ENCODE data around the gene APOBEC3F.
A peak's percentile ranks its signal among the peaks of the same experiment; 100 is the strongest.
"Not testable (repeated sequence)": the region's sequence is repeated elsewhere in the genome, so short reads cannot be mapped to it uniquely, and the experiment has no call there.

The APOBEC3F gene

DNA sequence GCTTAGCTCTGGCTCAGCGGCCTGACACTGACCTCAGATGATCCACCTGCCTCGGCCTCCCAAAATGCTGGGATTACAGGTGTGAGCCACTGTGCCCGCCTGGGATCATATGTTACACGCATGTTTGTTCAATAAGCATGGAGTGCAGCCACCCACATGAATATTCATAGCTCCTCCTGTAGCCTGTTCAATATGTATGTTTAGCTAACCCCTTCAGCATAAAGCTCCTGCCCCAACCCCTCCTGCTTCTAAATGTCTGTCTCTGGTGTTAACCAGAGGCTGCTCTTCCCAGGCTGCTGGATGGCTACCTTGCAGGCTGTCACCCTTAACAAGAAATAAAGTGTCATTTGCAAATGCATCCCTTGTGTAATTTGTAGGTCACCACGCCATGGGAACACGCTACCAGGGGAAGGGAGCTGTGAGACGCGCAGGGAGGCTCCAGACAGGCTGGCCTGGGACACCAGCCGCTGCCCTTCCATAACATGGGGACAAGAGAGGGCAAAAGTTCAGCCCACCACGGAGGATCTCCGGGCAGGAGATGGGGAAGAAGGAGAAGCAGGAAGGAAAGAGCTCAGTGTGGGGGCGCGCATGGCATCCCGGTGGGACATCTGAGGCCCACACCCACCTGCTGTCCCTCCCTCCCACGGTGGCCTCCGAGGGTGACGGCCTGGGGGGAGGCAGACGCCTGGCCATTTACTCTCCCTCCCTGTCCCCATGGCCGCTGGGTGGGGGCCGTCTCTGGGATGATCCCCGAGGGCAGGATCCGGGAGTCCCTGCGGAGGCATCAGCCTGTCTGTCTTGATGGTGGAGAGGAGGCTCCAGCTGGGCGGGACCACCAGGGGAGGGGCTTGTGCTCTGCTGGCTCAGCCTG, 35.7 kb downstream of the APOBEC3F start:
- not testable (repeated sequence) for DNase-seq

DNA sequence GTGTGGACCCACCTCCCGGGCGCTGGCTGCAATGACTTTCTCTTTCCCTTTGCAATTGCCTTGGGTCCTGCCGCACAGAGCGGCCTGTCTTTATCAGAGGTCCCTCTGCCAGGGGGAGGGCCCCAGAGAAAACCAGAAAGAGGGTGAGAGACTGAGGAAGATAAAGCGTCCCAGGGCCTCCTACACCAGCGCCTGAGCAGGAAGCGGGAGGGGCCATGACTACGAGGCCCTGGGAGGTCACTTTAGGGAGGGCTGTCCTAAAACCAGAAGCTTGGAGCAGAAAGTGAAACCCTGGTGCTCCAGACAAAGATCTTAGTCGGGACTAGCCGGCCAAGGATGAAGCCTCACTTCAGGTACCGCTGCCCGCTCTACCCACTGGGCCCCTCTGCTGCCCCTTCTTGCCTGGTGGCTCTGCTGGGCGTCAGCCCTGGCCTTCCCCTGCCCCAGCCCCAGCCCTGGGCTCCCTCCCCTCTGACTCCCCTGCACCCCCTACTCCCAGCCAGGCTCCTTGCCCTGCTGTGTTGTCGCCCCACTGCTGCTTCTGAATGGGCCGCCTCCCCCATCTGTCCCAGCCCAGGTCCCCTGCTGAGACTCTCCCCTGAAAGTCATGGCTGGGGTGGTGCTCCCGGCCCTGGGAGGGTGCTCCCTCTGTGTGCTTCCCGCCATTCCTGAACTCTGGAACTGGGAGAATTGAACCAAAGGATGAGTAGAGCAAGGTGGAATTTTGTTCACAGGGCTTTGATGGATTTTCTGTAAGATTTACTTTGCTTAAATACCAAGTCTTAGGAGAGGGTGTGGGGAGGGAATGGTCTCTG, 36.6 kb downstream of the APOBEC3F start, which contains the start of gene APOBEC3G:
Gene APOBEC3G (plus strand): TSS at position 250 of the 815 bp plus-strand sequence. CDS start 87 bp downstream, at position 337.
- DNase-seq, result peak; percentile 65

DNA sequence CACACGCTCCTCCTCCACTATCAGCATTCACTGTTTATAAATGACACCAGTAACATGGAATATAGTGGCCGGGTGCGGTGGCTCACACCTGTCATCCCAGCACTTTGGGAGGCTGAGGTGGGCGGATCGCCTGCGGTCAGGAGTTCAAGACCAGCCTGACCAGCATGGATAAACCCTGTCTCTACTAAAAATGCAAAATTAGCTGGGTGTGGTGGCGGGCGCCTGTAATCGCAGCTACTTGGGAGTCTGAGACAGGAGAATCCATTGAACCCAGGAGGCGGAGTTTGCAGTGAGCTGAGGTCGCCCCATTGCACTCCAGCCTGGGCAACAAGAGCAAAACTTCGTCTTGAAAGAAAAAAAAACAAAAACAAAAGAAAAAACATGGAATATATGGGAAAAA, 37.2 kb downstream of the APOBEC3F start:
- not testable (repeated sequence) for DNase-seq

DNA sequence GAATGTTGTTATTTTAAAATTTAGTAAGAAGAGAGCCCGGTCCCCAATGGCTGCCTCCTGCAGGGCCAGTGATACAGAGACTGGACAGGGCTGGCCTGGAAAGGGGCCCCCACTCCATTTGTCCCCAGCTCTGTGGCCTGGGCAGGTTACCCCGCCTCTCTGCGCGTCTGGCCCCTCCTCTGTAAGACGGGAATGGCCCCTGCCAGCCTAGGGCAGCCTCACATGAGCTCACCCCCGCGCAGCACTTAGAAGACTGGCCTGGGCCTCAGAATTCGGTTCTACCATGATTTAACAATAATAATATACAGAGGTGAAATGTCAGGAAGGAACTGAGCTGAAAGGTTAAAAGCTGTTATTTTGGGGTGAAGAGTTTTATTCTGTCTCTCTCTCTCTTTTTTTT, 37.7 kb downstream of the APOBEC3F start:
- DNase-seq, result no peak

DNA sequence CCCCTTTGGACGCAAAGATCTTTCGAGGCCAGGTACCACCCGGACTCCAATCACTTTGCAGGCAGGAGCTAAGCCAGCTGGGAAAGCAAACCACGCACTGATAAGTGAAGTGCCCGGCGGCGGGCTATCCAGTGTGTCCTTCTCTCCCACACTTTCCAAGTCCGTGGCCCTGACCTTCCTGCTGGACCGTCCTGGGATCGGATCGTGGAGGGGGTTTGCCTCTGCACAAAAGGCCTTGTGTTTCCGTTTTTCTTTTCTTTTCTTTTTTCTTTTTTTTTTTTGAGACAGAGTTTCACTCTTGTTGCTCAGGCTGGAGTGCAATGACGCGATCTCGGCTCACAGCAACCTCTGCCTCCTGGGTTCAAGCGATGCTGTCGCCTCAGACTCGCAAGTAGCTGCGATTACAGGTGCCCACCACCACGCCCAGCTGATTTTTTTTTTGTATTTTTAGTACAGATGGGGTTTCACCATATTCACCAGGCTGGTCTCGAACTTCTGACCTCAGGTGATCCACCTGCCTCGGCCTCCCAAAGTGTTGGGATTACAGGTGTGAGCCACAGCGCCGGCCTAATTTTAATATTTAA, 38.5 kb downstream of the APOBEC3F start:
- not testable (repeated sequence) for DNase-seq

DNA sequence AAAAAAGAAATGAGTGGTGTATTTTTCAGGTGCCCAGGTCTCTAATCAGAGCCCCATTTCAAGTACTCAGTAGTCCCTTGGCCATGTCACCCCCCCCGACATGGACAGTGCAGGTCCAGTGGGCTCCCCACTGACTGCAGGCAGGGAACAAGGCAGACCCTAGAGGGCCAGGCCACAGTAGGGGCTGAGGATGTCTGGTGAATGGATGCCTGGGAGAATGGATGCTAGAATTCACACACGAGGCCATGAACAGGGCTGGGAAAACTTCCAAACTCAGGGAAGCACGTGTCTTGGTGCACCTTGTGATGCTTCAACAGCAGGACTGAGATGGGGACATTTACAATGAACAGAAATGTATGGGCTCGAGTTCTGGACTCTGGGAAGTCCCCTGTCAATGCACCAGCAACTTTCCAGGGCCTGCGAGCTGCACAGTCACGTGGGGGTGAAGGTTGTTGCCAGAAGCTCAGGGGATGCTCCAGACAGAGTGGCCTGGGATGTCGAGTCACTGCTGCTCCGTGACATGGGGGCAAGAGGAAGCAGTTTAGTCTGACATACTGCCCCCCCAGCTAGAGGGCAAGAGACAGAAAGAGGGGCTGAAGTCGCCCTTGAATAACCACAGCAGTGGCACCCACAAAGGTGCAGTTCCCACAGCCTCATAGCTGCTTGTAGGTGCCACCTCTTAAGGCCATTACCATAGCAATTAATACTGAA, 39.5 kb downstream of the APOBEC3F start:
- DNase-seq, result no peak

DNA sequence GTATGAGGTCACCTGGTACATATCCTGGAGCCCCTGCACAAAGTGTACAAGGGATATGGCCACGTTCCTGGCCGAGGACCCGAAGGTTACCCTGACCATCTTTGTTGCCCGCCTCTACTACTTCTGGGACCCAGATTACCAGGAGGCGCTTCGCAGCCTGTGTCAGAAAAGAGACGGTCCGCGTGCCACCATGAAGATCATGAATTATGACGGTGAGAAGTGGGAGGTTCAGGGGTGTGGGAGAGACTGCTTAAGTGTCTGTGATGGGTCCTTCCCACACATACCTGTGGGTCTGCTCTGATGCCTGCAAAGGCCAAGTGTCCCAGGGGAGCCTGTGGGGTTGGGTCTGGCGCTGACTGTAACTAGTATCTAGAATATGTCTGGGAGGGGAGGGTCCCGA, 40.4 kb downstream of the APOBEC3F start:
- no peak for DNase-seq

DNA sequence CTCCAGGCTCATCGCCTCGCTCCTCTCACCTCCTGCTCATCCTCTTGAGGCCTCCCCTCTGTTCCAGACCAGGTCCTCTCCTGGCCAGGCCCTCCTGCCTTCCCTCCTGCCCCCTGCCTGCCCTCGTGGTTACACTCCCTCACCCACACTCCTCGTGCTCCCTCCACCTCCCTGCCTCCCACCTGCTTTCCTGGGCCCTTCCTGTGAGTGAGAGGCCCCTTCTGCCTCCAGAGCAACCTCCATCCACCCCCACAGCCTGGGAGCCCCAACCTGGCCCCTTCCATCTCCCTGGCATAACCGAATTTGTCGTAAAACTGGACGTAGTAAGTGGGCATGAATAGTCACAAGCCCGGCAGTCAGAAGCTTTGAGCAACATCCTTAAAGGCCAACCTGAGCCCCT, 40.9 kb downstream of the APOBEC3F start:
- no peak for DNase-seq

DNA sequence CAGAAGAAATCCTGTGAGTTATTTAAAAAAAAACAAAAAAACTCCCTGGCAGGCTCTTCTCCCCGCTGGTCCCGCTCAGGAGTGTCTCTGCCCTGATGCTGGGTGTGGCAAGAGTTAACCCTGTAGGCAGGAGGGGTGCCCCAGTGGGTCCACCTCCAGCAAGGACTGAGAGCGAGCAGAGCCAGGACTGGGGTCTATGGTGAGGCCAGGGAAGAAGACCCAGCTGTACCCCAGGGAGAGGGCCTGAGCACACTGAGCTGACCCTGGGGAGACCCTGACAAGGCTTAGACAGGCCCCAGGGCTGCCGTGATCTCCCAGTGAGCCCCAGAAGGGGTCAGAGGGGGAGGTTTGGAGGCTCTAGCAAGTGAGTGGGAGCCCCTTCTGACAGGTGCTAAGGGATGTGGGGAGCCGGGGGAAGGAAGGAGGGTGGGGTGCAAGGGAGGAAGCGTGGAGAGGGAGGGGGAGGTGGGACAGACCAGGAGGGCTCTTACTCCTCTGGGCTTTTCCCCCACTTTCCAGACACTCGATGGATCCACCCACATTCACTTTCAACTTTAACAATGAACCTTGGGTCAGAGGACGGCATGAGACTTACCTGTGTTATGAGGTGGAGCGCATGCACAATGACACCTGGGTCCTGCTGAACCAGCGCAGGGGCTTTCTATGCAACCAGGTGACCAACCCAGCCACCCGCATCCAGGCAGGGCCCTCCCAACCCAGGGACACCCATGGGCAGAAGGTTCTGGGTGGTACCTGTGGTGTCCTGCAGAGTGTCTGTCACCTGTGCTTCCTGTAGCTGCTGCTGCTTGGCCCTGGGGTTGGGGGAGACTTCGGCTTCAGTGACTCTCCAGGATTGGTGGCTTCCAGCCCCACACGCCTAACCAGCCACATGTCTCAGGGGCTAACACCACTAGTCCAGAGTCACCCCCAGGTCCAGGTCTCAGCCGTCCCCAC, 42.8 kb downstream of the APOBEC3F start:
- DNase-seq, result no peak

DNA sequence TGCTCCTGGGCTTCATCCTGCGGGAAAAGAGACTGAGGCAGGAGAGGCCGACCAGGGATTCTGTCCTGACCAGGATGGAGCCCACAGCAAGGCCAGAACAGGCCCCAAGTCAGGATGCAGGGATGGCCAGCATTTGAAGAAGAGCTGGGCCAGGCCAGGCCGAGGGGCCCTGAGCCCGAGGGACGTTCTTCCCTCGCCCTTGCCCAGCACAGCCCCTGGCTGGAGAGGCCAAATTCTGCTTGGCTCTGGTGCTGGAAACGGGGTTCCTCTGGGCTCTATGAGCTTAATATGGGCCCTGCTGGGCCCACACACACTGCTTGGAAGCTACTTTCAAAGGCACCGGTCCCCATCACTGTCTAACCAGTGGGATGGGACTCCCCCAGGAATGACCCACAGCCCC, 44.0 kb downstream of the APOBEC3F start:
- DNase-seq, result no peak

DNA sequence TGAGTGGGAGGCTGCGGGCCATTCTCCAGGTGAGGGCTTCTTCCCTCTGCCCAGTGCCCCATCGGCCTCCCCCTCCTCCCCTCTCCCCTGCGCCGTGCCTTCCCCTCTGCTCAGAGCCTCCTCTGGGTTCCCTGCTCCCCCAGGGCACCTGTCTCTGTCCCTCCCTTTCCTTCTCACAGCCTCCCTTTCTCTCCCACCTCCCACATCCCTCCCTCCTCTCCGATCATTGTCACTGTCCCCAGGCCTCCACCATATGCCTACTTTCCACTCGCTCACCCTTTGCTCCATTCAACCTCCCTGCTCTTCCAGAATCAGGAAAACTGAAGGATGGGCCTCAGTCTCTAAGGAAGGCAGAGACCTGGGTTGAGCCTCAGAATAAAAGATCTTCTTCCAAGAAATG, 46.4 kb downstream of the APOBEC3F start:
- no peak for DNase-seq

DNA sequence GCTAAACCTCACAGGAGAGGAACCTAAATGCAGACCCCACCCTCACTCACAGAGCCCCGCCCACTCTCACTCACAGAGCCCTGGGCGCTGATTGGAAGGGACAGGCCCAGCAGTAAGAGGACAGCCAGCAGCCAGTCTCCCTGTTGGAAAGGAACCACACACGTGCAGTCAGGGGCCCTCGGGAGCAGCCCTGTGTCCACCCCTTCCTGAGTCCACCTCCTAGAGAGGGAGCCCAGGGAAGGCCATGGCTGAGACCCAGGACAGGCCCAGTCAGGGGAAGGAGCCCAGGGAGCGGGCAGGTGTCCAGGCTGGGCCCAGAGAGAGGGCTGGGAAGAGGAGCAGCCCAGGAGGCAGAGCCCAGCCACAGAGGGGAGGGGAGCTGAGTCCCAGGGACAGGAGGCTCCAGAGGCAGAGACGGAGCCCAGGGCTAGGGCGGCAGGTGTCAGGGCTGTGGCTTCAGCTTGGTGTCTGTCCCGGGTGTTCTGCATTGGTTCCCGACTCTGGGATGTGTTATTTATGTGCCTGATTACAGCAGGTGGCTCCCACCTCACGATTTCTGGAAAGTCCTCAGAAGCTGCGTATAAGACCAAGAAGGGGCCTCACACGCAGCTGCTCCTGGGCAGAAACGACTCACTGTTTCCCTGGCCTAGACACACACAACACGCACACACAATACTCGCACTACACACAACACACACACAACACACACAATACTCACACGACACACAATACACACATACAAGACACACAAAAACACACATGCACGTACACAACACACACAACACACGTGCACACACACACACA, 47.4 kb downstream of the APOBEC3F start:
- no peak for DNase-seq

DNA sequence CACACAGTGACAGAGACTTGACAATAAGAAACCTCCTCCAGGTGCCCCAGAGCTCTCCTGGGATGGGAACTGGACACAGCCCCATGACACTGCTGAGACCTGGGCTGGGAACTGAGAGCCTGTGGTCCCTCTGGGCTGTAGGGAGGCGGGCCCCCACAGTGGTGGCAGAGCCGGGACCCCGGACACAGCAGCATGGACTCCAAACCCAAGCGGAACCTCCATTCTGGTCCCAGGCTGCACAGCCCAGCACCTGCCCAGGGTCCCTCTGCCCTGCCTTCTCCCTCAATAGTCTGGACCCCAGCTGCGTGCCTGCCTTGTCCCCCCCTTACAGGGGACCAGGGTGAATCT, 48.0 kb downstream of the APOBEC3F start:
- DNase-seq, result no peak

DNA sequence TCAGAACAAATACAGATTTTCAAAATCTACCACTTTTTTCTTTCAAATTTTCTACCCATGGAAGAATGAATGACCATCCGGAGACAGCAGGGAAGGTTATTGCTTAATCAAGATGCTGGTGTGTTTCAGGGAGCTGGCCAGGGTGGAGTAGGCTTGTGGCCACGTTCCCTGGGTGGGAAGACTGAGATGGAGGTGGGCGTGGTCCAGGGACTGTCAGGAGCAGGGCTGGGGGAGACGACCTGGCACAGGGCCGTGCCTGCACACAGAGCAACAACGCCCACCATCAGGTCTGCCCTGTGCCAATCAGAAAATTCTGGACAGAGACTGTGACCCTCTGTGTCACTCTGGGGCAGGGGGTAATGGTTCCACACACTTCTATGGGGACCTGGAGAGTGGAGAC, 49.3 kb downstream of the APOBEC3F start:
- no peak for DNase-seq

DNA sequence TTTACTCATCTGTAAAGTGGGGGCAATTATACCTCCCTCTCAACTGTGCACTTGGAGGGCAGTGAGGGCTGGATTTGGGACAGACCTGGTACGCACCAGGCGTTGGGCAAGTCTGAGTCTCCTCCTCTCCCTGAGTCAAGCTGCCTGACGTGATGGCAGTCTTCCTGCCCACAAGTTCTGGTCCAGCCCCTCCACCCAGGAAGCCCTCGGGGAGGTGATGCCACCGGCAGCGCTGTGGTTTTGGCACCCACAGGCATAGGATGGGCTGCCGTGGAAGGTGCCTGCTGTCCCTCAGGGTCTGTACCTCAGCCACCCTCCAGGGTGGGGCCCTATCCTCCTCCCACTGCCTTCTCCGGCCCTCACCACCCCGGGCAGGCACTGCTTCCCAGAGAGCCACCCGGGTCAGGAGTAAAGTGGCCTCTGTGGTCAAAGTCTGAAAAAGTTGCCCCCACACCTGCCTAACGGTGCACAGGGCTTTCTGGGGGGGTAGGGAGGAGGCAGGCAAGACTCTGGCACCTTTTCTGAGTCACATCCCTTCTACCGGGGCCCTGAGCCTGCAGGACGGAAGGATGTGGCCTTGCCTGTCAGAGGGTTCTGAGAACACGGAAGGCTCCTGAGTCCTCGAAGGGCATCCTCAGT, 49.9 kb downstream of the APOBEC3F start:
- peak; percentile 85 for DNase-seq

DNA sequence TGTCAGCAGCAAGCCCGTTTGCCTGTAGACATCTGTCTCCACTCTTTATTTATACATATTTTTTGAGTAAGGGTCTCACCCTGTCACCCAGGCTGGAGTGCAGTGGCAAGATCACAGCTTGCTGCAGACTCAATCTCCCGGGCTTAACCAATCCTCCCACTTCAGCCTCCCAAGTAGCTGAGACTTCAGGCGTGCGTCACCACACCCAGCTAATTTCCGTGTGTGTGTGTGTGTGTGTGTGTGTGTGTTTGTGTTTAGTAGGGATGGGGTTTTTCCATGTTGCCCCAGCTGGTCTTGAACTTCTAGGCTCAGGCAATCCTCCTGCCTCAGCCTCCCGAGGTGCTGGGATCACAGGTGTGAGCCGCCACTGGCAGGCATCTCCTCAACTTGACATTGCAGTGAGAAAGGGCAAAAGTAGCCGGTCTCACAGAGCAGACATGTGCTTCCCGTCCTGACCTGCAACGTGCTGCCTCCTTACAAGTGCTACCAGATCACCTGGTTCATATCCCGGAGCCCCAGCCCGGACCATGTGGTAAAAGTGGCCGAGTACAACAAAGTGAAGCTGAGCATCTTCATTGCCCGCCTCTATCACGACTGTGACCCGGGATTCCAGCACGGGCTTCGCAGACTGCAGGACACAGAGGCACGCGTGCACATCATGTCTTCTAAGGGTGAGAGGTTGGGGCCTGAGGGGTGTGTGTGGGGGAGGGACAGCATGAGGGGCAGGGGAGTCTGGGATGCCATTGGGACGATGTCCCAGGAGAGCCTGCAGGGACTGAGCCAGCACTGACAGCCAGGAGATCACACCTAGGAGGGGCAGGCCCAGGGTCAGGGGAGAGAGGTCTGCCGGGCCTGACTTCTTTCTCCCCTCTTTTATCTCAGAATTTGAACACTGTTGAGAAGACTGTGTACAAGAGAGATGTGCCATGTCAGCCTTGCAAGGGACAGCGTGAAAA, 50.7 kb downstream of the APOBEC3F start:
- no peak for DNase-seq

DNA sequence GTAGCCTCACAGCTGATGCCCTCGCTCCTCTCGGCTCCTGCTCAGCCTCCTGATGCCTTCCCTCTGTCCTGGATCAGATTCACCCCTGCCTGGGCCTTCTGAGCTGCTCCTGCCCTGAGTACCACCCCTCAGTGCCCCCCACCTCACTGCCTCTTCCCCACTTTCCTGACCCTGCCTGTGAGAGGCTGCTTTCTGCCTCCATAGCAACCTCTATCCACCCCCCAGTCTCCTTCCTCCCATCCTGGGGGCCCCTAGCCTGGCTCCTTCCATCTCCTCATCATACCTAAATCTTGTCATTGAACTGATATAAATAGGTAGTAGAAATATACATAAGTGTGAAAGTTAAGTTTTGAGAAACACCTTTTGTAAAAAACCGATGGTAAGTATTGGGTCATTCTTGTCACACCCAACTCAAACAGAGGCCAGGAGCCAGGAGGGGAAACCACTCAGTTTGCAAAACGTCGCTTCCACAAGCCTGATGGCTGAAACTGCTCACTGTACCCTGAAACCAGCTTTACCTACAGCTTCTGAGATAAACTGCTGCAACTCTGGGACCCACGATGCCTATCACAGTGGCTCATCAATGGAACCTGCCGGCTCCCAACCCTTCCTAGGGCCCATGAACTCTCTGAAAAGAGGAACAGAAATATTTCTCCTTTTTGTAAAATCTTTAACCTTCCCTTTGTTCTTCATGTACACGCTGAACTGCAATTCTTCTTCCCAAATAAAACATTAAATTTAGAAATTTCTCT, 51.6 kb downstream of the APOBEC3F start:
- no peak for DNase-seq

DNA sequence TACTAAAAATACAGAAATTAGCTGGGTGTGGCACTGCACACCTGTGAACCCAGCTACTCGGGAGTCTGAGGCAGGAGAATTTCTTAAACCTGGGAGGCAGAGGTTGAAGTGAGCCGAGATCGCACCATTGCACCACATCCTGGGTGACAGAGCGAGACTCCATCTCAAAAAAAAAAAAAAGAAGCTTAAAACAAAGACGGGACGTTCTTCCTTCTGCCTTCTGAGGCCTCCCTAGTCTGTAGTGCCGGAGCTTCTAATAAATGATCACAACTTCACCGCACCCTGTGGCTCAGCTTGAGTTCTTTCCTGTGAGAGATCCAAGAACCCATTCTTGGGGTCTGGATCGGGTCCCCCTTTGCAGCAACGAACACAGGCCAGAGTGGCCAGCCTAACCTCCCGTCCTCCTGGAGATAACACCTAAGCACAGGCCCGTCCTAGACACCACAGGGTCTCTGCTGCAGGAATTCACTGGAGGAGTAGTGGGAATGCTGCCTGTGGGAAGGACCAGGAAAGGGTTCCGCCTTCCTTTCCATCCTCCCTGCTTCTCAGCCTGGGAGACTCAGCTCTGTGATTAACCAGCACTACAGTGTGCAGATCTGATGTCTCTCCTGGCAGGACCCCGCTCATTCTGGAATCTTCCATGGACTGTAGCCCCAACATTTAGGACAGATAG, 54.2 kb downstream of the APOBEC3F start:
- no peak for DNase-seq
